ENCODE data around the gene WIPF2.

WIPF2 gene

GRCh38 chr17:40310882-40311391, 91.8 kb downstream of the WIPF2 start:
- Histone ChIP-seq H3K9me3 (no peaks in the 10 kb centered on the region), H3K9ac (peak overlapping the region; percentile 58), H4K20me1 (no peaks in the 10 kb centered on the region; the same call in 1 of the 2 replicates), H3K4me3 (no peak overlapping the region; the same call in 1 of the 2 replicates), H3K4me1 (peaks cover 100% of the 10 kb centered on the region), H3K27ac (peak overlapping the region; percentile 75), H3K27me3 (no peaks in the 10 kb centered on the region), H3K36me3 (no peaks in the 10 kb centered on the region), H3K4me2 (peak overlapping the region; percentile 95)
- no peak for TF ChIP-seq Cebpa-rat (IDR thresholded peaks at IDR 0.05)

- H3K9me3 ChIP-seq = no peaks in the 10 kb centered on the region
- TF ChIP-seq Cebpa-rat (IDR thresholded peaks at IDR 0.05) = no peak
- H4K20me1 ChIP-seq = no peaks in the 10 kb centered on the region; the same call in 1 of the 2 replicates
- no peaks in the 10 kb centered on the region for H3K36me3 ChIP-seq
- H3K27ac ChIP-seq = peak overlapping the region; percentile 75
- no peak overlapping the region for H3K4me3 ChIP-seq
- peak overlapping the region; percentile 95 for H3K4me2 ChIP-seq
- H3K9ac ChIP-seq = peak overlapping the region; percentile 58
- peaks cover 100% of the 10 kb centered on the region for H3K4me1 ChIP-seq
- H3K27me3 ChIP-seq = no peaks in the 10 kb centered on the region
Measured at GRCh38 chr17:40311575-40311974, 92.5 kb downstream of the WIPF2 start.

GRCh38 chr17:40312131-40312731, 93.1 kb downstream of the WIPF2 start:
- Histone ChIP-seq H3K27ac (peak overlapping the region; percentile 75), H3K4me2 (peak overlapping the region; percentile 95)

GRCh38 chr17:40312893-40313667, 94.0 kb downstream of the WIPF2 start:
- Histone ChIP-seq H3K9ac (peak overlapping the region; percentile 58), H3K36me3 (no peaks in the 10 kb centered on the region), H3K9me3 (no peaks in the 10 kb centered on the region), H3K4me2 (peak overlapping the region; percentile 95), H3K27me3 (no peaks in the 10 kb centered on the region), H3K27ac (peak overlapping the region; percentile 75), H3K4me1 (peaks cover 98% of the 10 kb centered on the region), H3K4me3 (peak overlapping the region; percentile 44; the same call in 1 of the 2 replicates), H4K20me1 (no peaks in the 10 kb centered on the region; the same call in 1 of the 2 replicates)
- TF ChIP-seq Cebpa-rat (IDR thresholded peaks at IDR 0.05) = no peak

More at GRCh38 chr17:40312131-40312731, 93.1 kb downstream of the WIPF2 start:
- Histone ChIP-seq H3K36me3 (no peaks in the 10 kb centered on the region), H3K4me1 (peaks cover 100% of the 10 kb centered on the region), H4K20me1 (no peaks in the 10 kb centered on the region; the same call in 1 of the 2 replicates), H3K9ac (peak overlapping the region; percentile 58), H3K27me3 (no peaks in the 10 kb centered on the region), H3K9me3 (no peaks in the 10 kb centered on the region), H3K4me3 (peak overlapping the region; percentile 44; the same call in 1 of the 2 replicates)
- no peak for TF ChIP-seq Cebpa-rat (IDR thresholded peaks at IDR 0.05)

- Histone ChIP-seq H3K9ac (no peak overlapping the region), H3K9me3 (no peaks in the 10 kb centered on the region), H3K27ac (peak overlapping the region; percentile 75; the same call in 1 of the 2 replicates), H3K27me3 (no peaks in the 10 kb centered on the region; the same call in 1 of the 2 replicates), H4K20me1 (peaks cover 7% of the 10 kb centered on the region), H3K4me3 (no peak overlapping the region), H3K4me2 (peak overlapping the region; percentile 95), H3K4me1 (peaks cover 96% of the 10 kb centered on the region), H3K36me3 (no peaks in the 10 kb centered on the region)
- no peak for TF ChIP-seq Cebpa-rat (IDR thresholded peaks at IDR 0.05)
Measured at GRCh38 chr17:40313668-40314583, 94.8 kb downstream of the WIPF2 start.

- H3K27ac ChIP-seq = no peak overlapping the region
- H3K4me1 ChIP-seq = peaks cover 96% of the 10 kb centered on the region
Measured at GRCh38 chr17:40314584-40314956, 95.5 kb downstream of the WIPF2 start.

GRCh38 chr17:40315206-40315605, 96.1 kb downstream of the WIPF2 start:
- TF ChIP-seq Cebpa-rat (IDR thresholded peaks at IDR 0.05) = no peak
- no peaks in the 10 kb centered on the region for H3K36me3 ChIP-seq
- H3K9me3 ChIP-seq = no peaks in the 10 kb centered on the region
- peak overlapping the region; percentile 100 for H3K4me2 ChIP-seq
- H3K27me3 ChIP-seq = no peaks in the 10 kb centered on the region; the same call in 1 of the 2 replicates
- H3K27ac ChIP-seq = peak overlapping the region; percentile 47
- H4K20me1 ChIP-seq = peaks cover 16% of the 10 kb centered on the region
- no peak overlapping the region for H3K4me3 ChIP-seq
- H3K9ac ChIP-seq = no peak overlapping the region
- peaks cover 96% of the 10 kb centered on the region for H3K4me1 ChIP-seq

More at GRCh38 chr17:40314584-40314956, 95.5 kb downstream of the WIPF2 start:
- Histone ChIP-seq H3K27me3 (no peaks in the 10 kb centered on the region; the same call in 1 of the 2 replicates), H3K9ac (no peak overlapping the region), H3K9me3 (no peaks in the 10 kb centered on the region), H3K4me2 (peak overlapping the region; percentile 68), H3K4me3 (no peak overlapping the region), H3K36me3 (no peaks in the 10 kb centered on the region), H4K20me1 (peaks cover 10% of the 10 kb centered on the region)
- TF ChIP-seq Cebpa-rat (IDR thresholded peaks at IDR 0.05) = no peak

GRCh38 chr17:40315678-40316570, 96.8 kb downstream of the WIPF2 start:
- H3K4me3 ChIP-seq = no peak overlapping the region
- peaks cover 23% of the 10 kb centered on the region for H4K20me1 ChIP-seq
- H3K27me3 ChIP-seq = no peaks in the 10 kb centered on the region; the same call in 1 of the 2 replicates
- H3K4me2 ChIP-seq = peak overlapping the region; percentile 100
- peak overlapping the region; percentile 47 for H3K27ac ChIP-seq
- peak overlapping the region; percentile 16; the same call in 1 of the 2 replicates for H3K9ac ChIP-seq
- H3K9me3 ChIP-seq = no peaks in the 10 kb centered on the region
- H3K4me1 ChIP-seq = peaks cover 96% of the 10 kb centered on the region
- TF ChIP-seq Cebpa-rat (IDR thresholded peaks at IDR 0.05) = no peak
- H3K36me3 ChIP-seq = no peaks in the 10 kb centered on the region

Data from BLaER1 (cell line).